ENCODE results near the gene SLC45A2. TPM values are rescaled to one million over a fixed set of nuclear protein-coding genes. Genes with fewer than 3 reads are reported as not detected.

The SLC45A2 gene
- total RNA-seq, 2 experiments from 2014 or later: 0.19 TPM; not detected in 1

- CTCF ChIA-PET: interaction anchor here (0.7 to 1.3 kb wide), 3 partner anchors 8 to 11 kb away, joined by 3 to 5 read pairs (median 5); no protein-coding TSS in a partner anchor
- H3K27me3 Mint-ChIP-seq: no peaks in the 10 kb centered on the region
- no peak overlapping the region for H3K4me3 Mint-ChIP-seq
- H3K4me1 Mint-ChIP-seq: peaks cover 25% of the 10 kb centered on the region
- POLR2A ChIA-PET: no interaction called here
- no peak overlapping the region for H3K27ac Mint-ChIP-seq
- H3K36me3 Mint-ChIP-seq (ENCODE audit: low read depth): peaks cover 19% of the 10 kb centered on the region
- DNase-seq: no peak
- no peaks in the 10 kb centered on the region for H3K9me3 Mint-ChIP-seq
Measured at GRCh38 chr5:34005211-34005610, 20.7 kb upstream of the SLC45A2 start.

DNA sequence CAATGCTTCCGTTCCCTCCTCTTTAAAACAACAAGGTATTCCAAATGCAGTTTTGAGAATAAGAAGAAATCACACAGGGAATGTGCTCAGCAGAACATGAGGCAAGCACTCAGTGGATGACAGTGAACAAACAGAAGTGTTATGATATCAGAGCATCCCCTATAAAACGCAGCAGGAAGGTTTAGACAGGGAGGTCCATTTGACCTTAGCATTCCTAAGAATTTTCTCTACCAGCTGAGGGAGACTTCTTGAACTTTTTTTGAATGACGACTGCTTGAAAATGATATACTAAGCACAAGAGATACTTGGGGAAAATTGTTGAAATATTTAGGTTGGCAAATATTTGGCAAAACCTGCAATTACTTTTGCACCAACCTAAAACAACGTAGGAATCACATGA, 19.4 kb upstream of the SLC45A2 start:
- Mint-ChIP-seq H3K4me3 (no peak overlapping the region), H3K27ac (no peak overlapping the region), H3K27me3 (no peaks in the 10 kb centered on the region), H3K36me3 (ENCODE audit: low read depth) (peaks cover 18% of the 10 kb centered on the region), H3K4me1 (peaks cover 20% of the 10 kb centered on the region), H3K9me3 (no peaks in the 10 kb centered on the region)
- ChIA-PET POLR2A (no interaction called here), CTCF (no interaction called here)
- no peak for DNase-seq

GRCh38 chr5:34002629-34003328, 18.3 kb upstream of the SLC45A2 start:
- Mint-ChIP-seq H3K27me3 (no peaks in the 10 kb centered on the region), H3K4me1 (peaks cover 14% of the 10 kb centered on the region), H3K36me3 (ENCODE audit: low read depth) (peaks cover 17% of the 10 kb centered on the region), H3K4me3 (no peak overlapping the region), H3K27ac (no peak overlapping the region), H3K9me3 (no peaks in the 10 kb centered on the region)
- DNase-seq: no peak
- CTCF ChIA-PET: interaction anchor here (0.6 kb wide), 1 partner anchor 679 kb away, joined by 3 read pairs; no protein-coding TSS in a partner anchor
- POLR2A ChIA-PET: no interaction called here

- Mint-ChIP-seq H3K4me3 (no peak overlapping the region), H3K4me1 (peaks cover 11% of the 10 kb centered on the region), H3K27ac (no peak overlapping the region), H3K9me3 (no peaks in the 10 kb centered on the region), H3K27me3 (no peaks in the 10 kb centered on the region), H3K36me3 (ENCODE audit: low read depth) (peaks cover 19% of the 10 kb centered on the region)
- DNase-seq: no peak
- POLR2A ChIA-PET: no interaction called here
- CTCF ChIA-PET: no interaction called here
Measured at GRCh38 chr5:34001241-34001841, 16.8 kb upstream of the SLC45A2 start.

DNA sequence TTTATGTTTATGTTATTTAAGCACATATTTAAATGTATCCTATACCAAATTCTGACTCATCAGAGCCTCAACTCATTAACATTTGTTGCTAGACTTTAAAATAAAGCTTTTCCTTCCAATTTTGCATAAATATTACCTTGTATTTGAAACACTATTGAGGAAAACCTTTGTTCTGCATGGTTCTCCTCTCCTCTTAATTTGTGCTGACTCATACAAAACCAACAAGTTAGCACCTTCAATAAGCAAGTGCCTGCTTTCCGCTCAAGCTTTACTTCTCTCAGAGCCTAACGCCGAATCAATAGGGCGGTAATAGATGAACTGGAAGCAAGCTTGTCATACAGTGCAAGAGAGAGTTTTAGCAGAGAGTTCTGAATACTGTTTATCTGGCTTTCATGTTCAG, 15.5 kb upstream of the SLC45A2 start:
- POLR2A ChIA-PET: no interaction called here
- Mint-ChIP-seq H3K4me3 (no peak overlapping the region), H3K27me3 (no peaks in the 10 kb centered on the region), H3K4me1 (peaks cover 11% of the 10 kb centered on the region), H3K36me3 (ENCODE audit: low read depth) (peaks cover 14% of the 10 kb centered on the region), H3K9me3 (no peaks in the 10 kb centered on the region), H3K27ac (no peak overlapping the region)
- DNase-seq: no peak
- CTCF ChIA-PET: interaction anchor here (0.9 to 1.5 kb wide), 2 partner anchors 18 to 20 kb away, joined by 4 to 7 read pairs; no protein-coding TSS in a partner anchor

GRCh38 chr5:33997331-33997983, 13.0 kb upstream of the SLC45A2 start:
- Mint-ChIP-seq H3K4me1 (peaks cover 19% of the 10 kb centered on the region), H3K27me3 (no peaks in the 10 kb centered on the region), H3K27ac (no peak overlapping the region), H3K9me3 (no peaks in the 10 kb centered on the region), H3K4me3 (no peak overlapping the region), H3K36me3 (ENCODE audit: low read depth) (peaks cover 4% of the 10 kb centered on the region)
- ChIA-PET POLR2A (interaction anchor here (0.6 kb wide), 1 partner anchor 855 kb away, joined by 3 read pairs; no protein-coding TSS in a partner anchor), CTCF (interaction anchor here (0.6 to 1.8 kb wide), 9 partner anchors 9 to 458 kb away, joined by 3 to 9 read pairs (median 4); partner anchors contain the start of gene AMACR)
- peak; percentile 54 for DNase-seq

- peaks cover 4% of the 10 kb centered on the region for H3K36me3 Mint-ChIP-seq (ENCODE audit: low read depth)
- H3K27me3 Mint-ChIP-seq: no peaks in the 10 kb centered on the region
- ChIA-PET POLR2A (no interaction called here), CTCF (interaction anchor here (0.7 to 1.6 kb wide), 3 partner anchors 10 to 14 kb away, joined by 3 to 5 read pairs (median 4); partner anchors contain the start of gene AMACR)
- no peak for DNase-seq
- H3K4me3 Mint-ChIP-seq: no peak overlapping the region
- H3K9me3 Mint-ChIP-seq: no peaks in the 10 kb centered on the region
- H3K4me1 Mint-ChIP-seq: peaks cover 19% of the 10 kb centered on the region
- H3K27ac Mint-ChIP-seq: no peak overlapping the region
Measured at GRCh38 chr5:33995865-33996264, 11.4 kb upstream of the SLC45A2 start.

DNA sequence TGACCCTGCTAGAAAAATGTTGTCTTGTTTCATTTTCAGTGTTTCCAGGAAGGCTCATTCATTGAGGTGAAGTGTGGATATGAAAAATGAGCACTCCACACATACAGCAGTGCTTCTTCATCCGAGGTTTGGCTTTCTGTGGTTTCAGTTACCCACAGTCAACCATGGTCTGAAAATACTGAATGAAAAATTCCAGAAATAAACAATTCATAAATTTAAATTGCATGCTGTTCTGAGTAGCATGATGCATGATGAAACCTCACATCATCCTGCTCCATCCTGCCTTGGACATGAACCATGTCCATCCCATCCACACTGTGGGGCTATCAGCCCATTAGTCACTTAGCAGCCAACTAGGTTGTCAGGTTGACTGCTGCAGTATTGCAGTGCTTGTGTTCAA, 10.4 kb upstream of the SLC45A2 start:
- POLR2A ChIA-PET: no interaction called here
- Mint-ChIP-seq H3K9me3 (no peaks in the 10 kb centered on the region), H3K4me1 (peaks cover 19% of the 10 kb centered on the region), H3K27ac (no peak overlapping the region), H3K27me3 (no peaks in the 10 kb centered on the region), H3K36me3 (ENCODE audit: low read depth) (peaks cover 4% of the 10 kb centered on the region), H3K4me3 (no peak overlapping the region)
- CTCF ChIA-PET: no interaction called here
- no peak for DNase-seq

DNA sequence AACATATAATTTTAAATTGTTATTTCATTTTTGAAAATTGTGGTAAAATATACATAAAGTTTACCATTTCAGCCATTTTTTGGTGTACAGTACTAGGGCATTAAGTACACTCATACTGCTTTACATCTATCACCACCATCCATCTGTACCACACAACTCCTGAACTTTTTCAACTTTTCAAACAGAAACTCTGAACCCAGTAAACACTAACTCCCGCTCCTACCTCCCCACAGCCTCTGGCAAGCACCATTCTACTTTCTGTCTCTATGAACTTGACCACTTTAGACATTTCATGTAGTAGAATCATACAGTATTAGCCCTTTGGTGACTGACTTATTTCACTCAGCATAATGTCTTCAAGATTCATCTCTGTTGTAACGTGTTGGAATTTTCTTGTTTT, 8.4 kb upstream of the SLC45A2 start:
- DNase-seq: no peak
- ChIA-PET POLR2A (no interaction called here), CTCF (no interaction called here)
- H3K27me3 Mint-ChIP-seq: no peaks in the 10 kb centered on the region
- H3K4me1 Mint-ChIP-seq: peaks cover 19% of the 10 kb centered on the region
- no peak overlapping the region for H3K4me3 Mint-ChIP-seq
- no peak overlapping the region for H3K27ac Mint-ChIP-seq
- H3K9me3 Mint-ChIP-seq: peaks cover under 1% of the 10 kb centered on the region
- H3K36me3 Mint-ChIP-seq (ENCODE audit: low read depth): peaks cover 20% of the 10 kb centered on the region

DNA sequence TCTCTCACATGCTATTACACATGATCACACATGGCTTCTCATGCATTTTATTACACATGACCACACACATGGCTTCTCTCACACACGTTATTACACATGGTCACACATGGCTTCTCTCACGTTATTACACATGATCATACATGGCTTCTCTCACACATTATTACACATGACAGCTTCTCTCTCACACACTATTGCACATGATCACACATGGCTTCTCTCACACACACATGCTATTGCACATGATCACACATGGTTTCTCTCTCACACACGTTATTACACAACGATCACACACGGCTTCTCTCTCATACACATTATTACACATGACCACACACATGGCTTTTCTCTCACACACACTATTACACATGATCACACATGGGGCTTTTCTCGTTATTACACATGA, 954 bp upstream of the SLC45A2 start:
- ChIA-PET CTCF (no interaction called here), POLR2A (no interaction called here)
- Mint-ChIP-seq H3K27me3 (no peaks in the 10 kb centered on the region), H3K9me3 (peaks cover 5% of the 10 kb centered on the region), H3K36me3 (ENCODE audit: low read depth) (peaks cover 21% of the 10 kb centered on the region), H3K4me3 (no peak overlapping the region), H3K27ac (no peak overlapping the region), H3K4me1 (no peaks in the 10 kb centered on the region)
- no peak for DNase-seq

GRCh38 chr5:33984178-33984577, 315 bp downstream of the SLC45A2 start:
- no peak overlapping the region for H3K4me3 Mint-ChIP-seq
- no peaks in the 10 kb centered on the region for H3K27me3 Mint-ChIP-seq
- no peak for DNase-seq
- ChIA-PET CTCF (no interaction called here), POLR2A (no interaction called here)
- H3K9me3 Mint-ChIP-seq: peaks cover 5% of the 10 kb centered on the region
- H3K4me1 Mint-ChIP-seq: no peaks in the 10 kb centered on the region
- peaks cover 18% of the 10 kb centered on the region for H3K36me3 Mint-ChIP-seq (ENCODE audit: low read depth)
- no peak overlapping the region for H3K27ac Mint-ChIP-seq

GRCh38 chr5:33981408-33982162, 2.9 kb downstream of the SLC45A2 start:
- Mint-ChIP-seq H3K9me3 (no peaks in the 10 kb centered on the region), H3K27ac (no peak overlapping the region), H3K4me1 (no peaks in the 10 kb centered on the region), H3K27me3 (no peaks in the 10 kb centered on the region), H3K36me3 (ENCODE audit: low read depth) (no peaks in the 10 kb centered on the region), H3K4me3 (no peak overlapping the region)
- ChIA-PET POLR2A (no interaction called here), CTCF (interaction anchor here (0.9 to 1.1 kb wide), 4 partner anchors 11 to 16 kb away, joined by 3 to 4 read pairs (median 3); no protein-coding TSS in a partner anchor)
- DNase-seq: no peak

DNA sequence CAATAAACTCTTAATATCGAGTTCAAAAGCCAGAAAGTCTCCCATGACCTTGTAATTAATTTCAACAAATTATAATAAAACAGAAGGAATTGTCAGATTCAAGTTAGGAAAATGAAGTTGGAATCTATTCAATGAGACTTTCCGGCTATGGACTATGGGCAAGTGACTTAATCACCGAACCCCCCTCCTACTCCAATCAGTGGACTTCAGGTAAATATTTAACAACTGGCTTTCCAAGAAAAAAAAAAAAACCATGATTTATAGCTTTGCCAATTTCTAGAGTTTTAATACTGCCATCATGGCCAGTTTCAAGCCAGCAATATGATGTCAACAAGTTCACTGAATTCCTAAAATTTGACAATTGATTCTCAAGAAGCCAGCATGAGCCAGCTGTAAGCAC, 4.5 kb downstream of the SLC45A2 start:
- Mint-ChIP-seq H3K4me1 (no peaks in the 10 kb centered on the region), H3K27ac (no peak overlapping the region), H3K36me3 (ENCODE audit: low read depth) (no peaks in the 10 kb centered on the region), H3K9me3 (no peaks in the 10 kb centered on the region), H3K27me3 (no peaks in the 10 kb centered on the region), H3K4me3 (no peak overlapping the region)
- CTCF ChIA-PET: no interaction called here
- POLR2A ChIA-PET: no interaction called here
- no peak for DNase-seq
